Endothelial cell of umbilical vein (primary cell): ENCODE data around the gene RIMBP2. TPM values are rescaled to one million over a fixed set of nuclear protein-coding genes. Genes with fewer than 3 reads are reported as not detected.

Experiments
- BruUV-seq: library from RNA; stranded (reverse); fragments of 400-500 nt; replicated peaks from 2 replicates; lab custom pipeline; 2021; lab: Mats Ljungman, UMichigan
- CTCF ChIA-PET: fragments of 300-600, 350-600 bp; sonication (Branson Sonifier 250); formaldehyde crosslinking; loops from one replicate; lab custom pipeline; 2021; ENCODE audit warnings: antibody characterized with exemption, inconsistent platforms; lab: Charles Lee
- POLR2A ChIA-PET: fragments of 300-600, 350-600 bp; sonication (Branson Sonifier 250); formaldehyde crosslinking; loops from one replicate; lab custom pipeline; 2021; ENCODE audit warnings: antibody characterized with exemption, inconsistent platforms; lab: Charles Lee
- DNase-seq: peaks from one replicate; pipeline ENCODE4 v3.0.0-alpha.2; 2011; ENCODE audit warnings: low read depth, low spot score
- FAIRE-seq: peaks from 2 replicates; lab custom pipeline; 2011; peaks lifted over from hg19 to GRCh38; lab: Jason Lieb, UNC
- H2AFZ ChIP-seq: 2 replicates; pipeline ENCODE4 v1.6.0; 2012; ENCODE audit warnings: low read depth, low read length, control low read depth, inconsistent platforms
- H3K27ac ChIP-seq: 2 replicates; pipeline ENCODE4 v1.5.1; 2011; ENCODE audit warnings: low read depth, mild to moderate bottlenecking, control low read depth, low read length, moderate library complexity; ENCODE audit not compliant: insufficient read depth
- H3K27me3 ChIP-seq, 2 experiments: 2 replicates each; pipeline versions ENCODE4 v1.6.0 to v1.6.1; 2011; ENCODE audit warnings: low read length in 2 of 2, mixed read lengths in 1 of 2; ENCODE audit not compliant: control insufficient read depth in 2 of 2, insufficient read depth in 2 of 2
- H3K36me3 ChIP-seq, 2 experiments: 2 replicates in 1 of 2; 3 replicates in 1 of 2; pipeline ENCODE4 v1.5.1; 2011; ENCODE audit warnings: low read length in 2 of 2, mild to moderate bottlenecking in 1 of 2, moderate library complexity in 1 of 2; ENCODE audit not compliant: control insufficient read depth in 2 of 2, insufficient read depth in 2 of 2; ENCODE audit errors: extremely low read depth in 1 of 2
- H3K4me1 ChIP-seq: 3 replicates; pipeline ENCODE4 v1.5.1; 2011; ENCODE audit warnings: mild to moderate bottlenecking, low read length; ENCODE audit not compliant: control insufficient read depth, insufficient read depth; ENCODE audit errors: extremely low read depth
- H3K4me2 ChIP-seq: 2 replicates; pipeline ENCODE4 v1.6.1; 2011; ENCODE audit warnings: low read length, control low read depth, mixed read lengths; ENCODE audit not compliant: insufficient read depth
- H3K4me3 ChIP-seq, 3 experiments: fragments of 200-600 bp in 1 of 3; sonication (generic), shearing (Covaris generic) in 1 of 3; replicated peaks in 1 of 3; 2 replicates each; pipeline ENCODE4 v1.5.1; 2011 to 2016; ENCODE audit warnings: control low read depth in 3 of 3, low read length in 3 of 3, mild to moderate bottlenecking in 2 of 3, inconsistent platforms in 1 of 3, low read depth in 1 of 3, moderate library complexity in 1 of 3; ENCODE audit not compliant: insufficient read depth in 1 of 3
- H3K79me2 ChIP-seq: 2 replicates; pipeline ENCODE4 v1.6.0; 2012; ENCODE audit warnings: low read length, inconsistent platforms; ENCODE audit not compliant: control insufficient read depth, insufficient read depth
- H3K9ac ChIP-seq: replicated peaks from 2 replicates; pipeline ENCODE3; 2011; ENCODE audit warnings: low read length, control low read depth; ENCODE audit not compliant: insufficient read depth; ENCODE audit errors: extremely low read depth
- H3K9me1 ChIP-seq: replicated peaks from 3 replicates; pipeline ENCODE4 v1.6.0; 2011; ENCODE audit warnings: mild to moderate bottlenecking, low read length; ENCODE audit not compliant: control insufficient read depth, insufficient read depth; ENCODE audit errors: extremely low read depth
- H3K9me3 ChIP-seq: replicated peaks from 2 replicates; pipeline ENCODE4 v1.5.1; 2012; ENCODE audit warnings: low read length, inconsistent platforms; ENCODE audit not compliant: control insufficient read depth, insufficient read depth
- H4K20me1 ChIP-seq: replicated peaks from 2 replicates; pipeline ENCODE3; 2011; ENCODE audit warnings: mild to moderate bottlenecking, low read length; ENCODE audit not compliant: control insufficient read depth, insufficient read depth; ENCODE audit errors: extremely low read depth
- JUN ChIP-seq: IDR thresholded peaks from 2 replicates; pipeline ENCODE4 v1.6.1; 2011; ENCODE audit warnings: borderline replicate concordance, low read depth; ENCODE audit not compliant: insufficient read length, insufficient read depth
- POLR2AphosphoS5 ChIP-seq: IDR thresholded peaks from 2 replicates; pipeline ENCODE4 v1.6.1; 2012; ENCODE audit warnings: low read depth, mild to moderate bottlenecking, control low read depth, low read length, moderate library complexity; ENCODE audit not compliant: insufficient read depth
- dilution Hi-C: fragments of 300-500 bp; cut with MboI; formaldehyde crosslinking; loops from one replicate; pipeline ENCODE4 v1.15.0; 2019; ENCODE audit warnings: low sequenced_read_pairs; ENCODE audit not compliant: extremely low pct_ligation_motif_present
- intact Hi-C: fragments of 100-400 bp; cut with micrococcal nuclease; formaldehyde crosslinking; loops from one replicate; pipeline ENCODE4 v1.10.0; 2022
- polyA plus RNA-seq, 4 experiments: library from polyadenylated mRNA; depleted of rRNA in 3 of 4; stranded (reverse) in 3 of 4; unstranded in 1 of 4; fragments of >200 nt; gene quantifications; 2 replicates each; pipeline versions ENCODE4 v1.2.1 to v1.2.3, GENCODE V29; 2011 to 2012; ENCODE audit warnings: missing spikeins in 1 of 4
- total RNA-seq: library from RNA; stranded (reverse); gene quantifications from 2 replicates; pipeline ENCODE4 v1.2.3, GENCODE V29; 2021
- TF ChIP-seq, protein P1 (sequence below): IDR thresholded peaks from 2 replicates; pipeline ENCODE4 v1.6.1; 2011; ENCODE audit not compliant: insufficient read depth, insufficient read length

RIMBP2 gene
- total and polyA plus RNA-seq, 2 donors (not counting 3 experiments of a cell fraction or from before 2014, with no cell fraction given) = 0.04 TPM; not detected in 1

- H3K27me3 ChIP-seq = no peaks in the 10 kb centered on the region
- intact Hi-C loops (loop anchor here (10.0 kb wide), 1 partner anchor 370 kb away; no protein-coding TSS in a partner anchor), dilution Hi-C loops (no loop called here)
- no peak overlapping the region for H3K4me3 ChIP-seq
- no peaks in the 10 kb centered on the region for H3K4me1 ChIP-seq
- H2AFZ ChIP-seq = no peak overlapping the region
- no peaks in the 10 kb centered on the region for H3K9me1 ChIP-seq
- BruUV-seq = no TSS peak
- CTCF ChIA-PET = no interaction called here
- peaks cover 3% of the 10 kb centered on the region for H3K9me3 ChIP-seq
- DNase-seq (peak; percentile 8), FAIRE-seq (no peak)
- no peaks in the 10 kb centered on the region for H4K20me1 ChIP-seq
- no peak overlapping the region for H3K9ac ChIP-seq
- no peak overlapping the region for H3K4me2 ChIP-seq
- no peaks in the 10 kb centered on the region for H3K36me3 ChIP-seq
- no peak overlapping the region for H3K27ac ChIP-seq
- TF ChIP-seq JUN (peak; percentile 76), POLR2AphosphoS5 (no peak)
- POLR2A ChIA-PET = no interaction called here
- H3K79me2 ChIP-seq = no peaks in the 10 kb centered on the region
Measured at GRCh38 chr12:130765186-130765659, 49.1 kb upstream of the RIMBP2 start.

GRCh38 chr12:130764475-130765185 lies 48.5 kb upstream of the RIMBP2 start:
- H3K9me1 ChIP-seq = no peaks in the 10 kb centered on the region
- H4K20me1 ChIP-seq = no peaks in the 10 kb centered on the region
- dilution Hi-C loops = no loop called here
- BruUV-seq = no TSS peak
- DNase-seq = peak; percentile 15
- no peak overlapping the region for H3K4me2 ChIP-seq
- H3K4me1 ChIP-seq = no peaks in the 10 kb centered on the region
- H3K27ac ChIP-seq = no peak overlapping the region
- H3K36me3 ChIP-seq = no peaks in the 10 kb centered on the region
- H3K9me3 ChIP-seq = peaks cover 3% of the 10 kb centered on the region
- H3K4me3 ChIP-seq = no peak overlapping the region
- H3K79me2 ChIP-seq = no peaks in the 10 kb centered on the region
- H3K27me3 ChIP-seq = no peaks in the 10 kb centered on the region
- CTCF ChIA-PET = no interaction called here
- TF ChIP-seq, protein P1, sequence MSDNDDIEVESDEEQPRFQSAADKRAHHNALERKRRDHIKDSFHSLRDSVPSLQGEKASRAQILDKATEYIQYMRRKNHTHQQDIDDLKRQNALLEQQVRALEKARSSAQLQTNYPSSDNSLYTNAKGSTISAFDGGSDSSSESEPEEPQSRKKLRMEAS = no peak
- peak; percentile 75 for TF ChIP-seq JUN
- H3K9ac ChIP-seq = no peak overlapping the region
- H2AFZ ChIP-seq = no peak overlapping the region
- intact Hi-C loops = loop anchor here (10.0 kb wide), 1 partner anchor 370 kb away; no protein-coding TSS in a partner anchor
- POLR2A ChIA-PET = no interaction called here
- no peak for FAIRE-seq
